HepG2 (cell line): ENCODE data around the gene CD7. TPM values are rescaled to one million over a fixed set of nuclear protein-coding genes. Genes with fewer than 3 reads are reported as not detected.

Source experiments
- ADNP ChIP-seq: sonication (generic); formaldehyde crosslinking; IDR thresholded peaks from 2 replicates; pipeline ENCODE4 v1.4.0; 2020; ENCODE audit warnings: missing genetic modification reagents
- CBX5 ChIP-seq: sonication (generic); formaldehyde crosslinking; IDR thresholded peaks from 2 replicates; pipeline ENCODE4 v1.4.0; 2020; ENCODE audit warnings: missing genetic modification reagents, borderline replicate concordance
- ELF3 ChIP-seq: IDR thresholded peaks from 2 replicates; pipeline ENCODE4 v1.6.1; 2016; ENCODE audit warnings: missing genetic modification reagents, missing compliant biosample characterization
- ETV5 ChIP-seq: IDR thresholded peaks from 2 replicates; pipeline ENCODE4 v1.6.1; 2018; ENCODE audit warnings: missing biosample characterization, missing genetic modification reagents, inconsistent platforms, borderline replicate concordance
- FOXP4 ChIP-seq: sonication (generic); formaldehyde crosslinking; IDR thresholded peaks from 2 replicates; pipeline ENCODE4 v1.4.0; 2020; ENCODE audit warnings: missing genetic modification reagents
- KDM2A ChIP-seq: sonication (generic); formaldehyde crosslinking; IDR thresholded peaks from 2 replicates; pipeline ENCODE4 v1.4.0; 2020; ENCODE audit warnings: low read depth, missing genetic modification reagents, borderline replicate concordance
- KLF12 ChIP-seq: sonication (generic); formaldehyde crosslinking; IDR thresholded peaks from 2 replicates; pipeline ENCODE4 v1.4.0; 2020; ENCODE audit warnings: missing genetic modification reagents, borderline replicate concordance
- KLF16 ChIP-seq, 2 experiments: sonication (generic) in 1 of 2; formaldehyde crosslinking in 1 of 2; IDR thresholded peaks; 2 replicates each; pipeline versions ENCODE4 v1.6.1 to v1.8.0; 2016 to 2023; ENCODE audit warnings: missing genetic modification reagents in 2 of 2, missing compliant biosample characterization in 1 of 2
- PBX2 ChIP-seq: IDR thresholded peaks from 2 replicates; pipeline ENCODE4 v1.6.1; 2016; ENCODE audit warnings: control low read depth
- PHF5A ChIP-seq: IDR thresholded peaks from one replicate; pipeline ENCODE4 v1.6.1; 2018; ENCODE audit warnings: low read depth, missing genetic modification reagents; ENCODE audit not compliant: unreplicated experiment
- SIN3A ChIP-seq: IDR thresholded peaks from 2 replicates; pipeline ENCODE4 v1.6.1; 2011; ENCODE audit warnings: low read depth, mild to moderate bottlenecking, control low read depth, low read length, borderline replicate concordance
- SP1 ChIP-seq, 2 experiments: fragments of 450-650 bp in 1 of 2; sonication (generic) in 1 of 2; formaldehyde crosslinking in 1 of 2; IDR thresholded peaks; 2 replicates each; pipeline versions ENCODE4 v1.4.0 to v1.6.1; 2016 to 2020; ENCODE audit warnings: missing genetic modification reagents in 1 of 2
- TARDBP ChIP-seq: sonication (generic); formaldehyde crosslinking; IDR thresholded peaks from 2 replicates; pipeline ENCODE4 v1.8.0; 2022; ENCODE audit warnings: mild to moderate bottlenecking, missing genetic modification reagents
- WIZ ChIP-seq: sonication (generic); formaldehyde crosslinking; IDR thresholded peaks from 2 replicates; pipeline ENCODE4 v1.5.1; 2020; ENCODE audit warnings: mild to moderate bottlenecking, missing genetic modification reagents
- ZBTB2 ChIP-seq: sonication (generic); formaldehyde crosslinking; IDR thresholded peaks from 2 replicates; pipeline ENCODE4 v1.8.0; 2022; ENCODE audit warnings: low read depth, missing genetic modification reagents
- ZC3H4 ChIP-seq: sonication (generic); formaldehyde crosslinking; IDR thresholded peaks from 2 replicates; pipeline ENCODE4 v1.4.0; 2020; ENCODE audit warnings: missing genetic modification reagents, borderline replicate concordance
- ZFP36L2 ChIP-seq: sonication (generic); formaldehyde crosslinking; IDR thresholded peaks from 2 replicates; pipeline ENCODE4 v1.4.0; 2020; ENCODE audit warnings: missing genetic modification reagents
- ZNF180 ChIP-seq: sonication (generic); formaldehyde crosslinking; IDR thresholded peaks from 2 replicates; pipeline ENCODE4 v1.4.0; 2020; ENCODE audit warnings: low read depth, missing genetic modification reagents, borderline replicate concordance
- ZNF282 ChIP-seq: fragments of 450-650 bp; IDR thresholded peaks from 2 replicates; pipeline ENCODE4 v1.6.1; 2018; ENCODE audit not compliant: partially characterized antibody
- ZNF576 ChIP-seq: sonication (generic); formaldehyde crosslinking; IDR thresholded peaks from 2 replicates; pipeline ENCODE4 v1.4.0; 2020; ENCODE audit warnings: mild to moderate bottlenecking, missing genetic modification reagents
- ZNF577 ChIP-seq: sonication (generic); formaldehyde crosslinking; IDR thresholded peaks from 2 replicates; pipeline ENCODE4 v1.4.0; 2020; ENCODE audit warnings: mild to moderate bottlenecking, low read depth, missing genetic modification reagents, borderline replicate concordance
- ZSCAN29 ChIP-seq: sonication (generic); formaldehyde crosslinking; conservative IDR thresholded peaks from 2 replicates; pipeline ENCODE4 v1.4.0; 2020; ENCODE audit warnings: mild to moderate bottlenecking, missing genetic modification reagents
- polyA plus RNA-seq, 8 experiments: library from polyadenylated mRNA; depleted of rRNA in 3 of 8; stranded (reverse) in 7 of 8; unstranded in 1 of 8; fragments of >200 nt; fragmentation: Illumina TruSeq in 4 of 8; extraction: Trizol in 4 of 8; gene quantifications; 2 replicates each; pipeline versions ENCODE4 v1.2.1 to v1.2.3, GENCODE V29; 2011 to 2016; ENCODE audit warnings: low read depth in 4 of 8, missing spikeins in 1 of 8, mixed read lengths in 1 of 8; ENCODE audit not compliant: insufficient read depth in 1 of 8
- total RNA-seq, 5 experiments: library from RNA; depleted of rRNA; stranded (reverse); fragments of >200 nt; fragmentation: Illumina TruSeq; extraction: Trizol; gene quantifications; 2 replicates each; pipeline ENCODE4 v1.2.3, GENCODE V29; 2016; ENCODE audit warnings: low read depth in 1 of 5
- TF ChIP-seq, protein P1 (sequence below): sonication (generic); formaldehyde crosslinking; IDR thresholded peaks from 2 replicates; pipeline ENCODE4 v1.5.0; 2020; ENCODE audit warnings: mild to moderate bottlenecking, missing genetic modification reagents

The CD7 gene
- total and polyA plus RNA-seq, 2 of the 13 experiments (the other 11 are each of a cell fraction or from before 2014, with no cell fraction given): 67.6 to 76.4 TPM

GRCh38 chr17:82330322-82331239 is 13.2 kb upstream of the CD7 start (continued):
- TF ChIP-seq, protein P1, sequence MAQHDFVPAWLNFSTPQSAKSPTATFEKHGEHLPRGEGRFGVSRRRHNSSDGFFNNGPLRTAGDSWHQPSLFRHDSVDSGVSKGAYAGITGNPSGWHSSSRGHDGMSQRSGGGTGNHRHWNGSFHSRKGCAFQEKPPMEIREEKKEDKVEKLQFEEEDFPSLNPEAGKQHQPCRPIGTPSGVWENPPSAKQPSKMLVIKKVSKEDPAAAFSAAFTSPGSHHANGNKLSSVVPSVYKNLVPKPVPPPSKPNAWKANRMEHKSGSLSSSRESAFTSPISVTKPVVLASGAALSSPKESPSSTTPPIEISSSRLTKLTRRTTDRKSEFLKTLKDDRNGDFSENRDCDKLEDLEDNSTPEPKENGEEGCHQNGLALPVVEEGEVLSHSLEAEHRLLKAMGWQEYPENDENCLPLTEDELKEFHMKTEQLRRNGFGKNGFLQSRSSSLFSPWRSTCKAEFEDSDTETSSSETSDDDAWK: no peak
- no peak for TF ChIP-seq ZBTB2
- TF ChIP-seq ZNF180 (CRISPR knock-in tag): no peak
- TF ChIP-seq ZC3H4 (CRISPR knock-in tag): no peak
- no peak for TF ChIP-seq SP1 (IDR thresholded peaks at IDR 0.05)
- peak; percentile 54; the same call in 1 of the 2 replicates for TF ChIP-seq SP1 (CRISPR knock-in tag; IDR thresholded peaks at IDR 0.05)
- TF ChIP-seq ELF3 (CRISPR knock-in tag): peak; percentile 32; the same call in 1 of the 2 replicates
- TF ChIP-seq ETV5: peak; percentile 53; the same call in 1 of the 2 replicates
- peak; percentile 64; the same call in 1 of the 2 replicates for TF ChIP-seq SIN3A
- TF ChIP-seq ZFP36L2 (CRISPR knock-in tag): no peak
- TF ChIP-seq KLF12: no peak
- no peak for TF ChIP-seq PBX2 (CRISPR knock-in tag)
- peak; percentile 72 for TF ChIP-seq KDM2A (CRISPR knock-in tag)
- peak; percentile 79; the same call in 1 of the 2 replicates for TF ChIP-seq CBX5 (CRISPR knock-in tag)
- TF ChIP-seq PHF5A: peak; percentile 58
- no peak for TF ChIP-seq KLF16 (CRISPR knock-in tag; IDR thresholded peaks at IDR 0.05)
- no peak for TF ChIP-seq ZNF282
- TF ChIP-seq ZNF577 (CRISPR knock-in tag): no peak
- no peak; the same call in 1 of the 2 replicates for TF ChIP-seq ZNF576 (CRISPR knock-in tag)
- TF ChIP-seq FOXP4: 0 out of 2 replicates have a peak, but pooled peaks have one; percentile 24
- TF ChIP-seq TARDBP: peak; percentile 94
- TF ChIP-seq ADNP (CRISPR knock-in tag): no peak
- no peak; the same call in 1 of the 2 replicates for TF ChIP-seq ZSCAN29 (CRISPR knock-in tag)
- TF ChIP-seq WIZ: no peak
